SK-N-SH treated with all-trans-retinoic acid at 6 μM for 48 hours (cell line): ENCODE measurements around the gene RPS14.

Source experiments
- ARNTL ChIP-seq: fragments of 450-650 bp; formaldehyde crosslinking; IDR thresholded peaks from 2 replicates; pipeline ENCODE4 v1.5.0; 2020; ENCODE audit warnings: low read depth, mild to moderate bottlenecking, moderate library complexity, borderline replicate concordance
- BACH2 ChIP-seq: fragments of 250-450 bp; sonication (Bioruptor Pico); IDR thresholded peaks from 2 replicates; pipeline ENCODE4 v1.9.0; 2021; ENCODE audit warnings: mild to moderate bottlenecking, borderline replicate concordance
- CSDC2 ChIP-seq: fragments of 250-450 bp; sonication (Bioruptor Pico); IDR thresholded peaks from 2 replicates; pipeline ENCODE4 v1.5.0; 2020; ENCODE audit warnings: mild to moderate bottlenecking, moderate library complexity
- PPARA ChIP-seq: fragments of 250-450 bp; sonication (Bioruptor Pico); IDR thresholded peaks from 2 replicates; pipeline ENCODE4 v1.5.0; 2020; ENCODE audit warnings: mild to moderate bottlenecking, borderline replicate concordance
- RARB ChIP-seq: fragments of 250-450 bp; sonication (Bioruptor Pico); IDR thresholded peaks from 2 replicates; pipeline ENCODE4 v1.8.0; 2021; ENCODE audit warnings: mild to moderate bottlenecking, moderate library complexity
- TCF4 ChIP-seq: fragments of 250-450 bp; sonication (Bioruptor Pico); IDR thresholded peaks from 2 replicates; pipeline ENCODE4 v1.8.0; 2021; ENCODE audit warnings: mild to moderate bottlenecking, moderate library complexity, borderline replicate concordance
- ZC3H10 ChIP-seq: fragments of 250-450 bp; sonication (Bioruptor Pico); IDR thresholded peaks from 2 replicates; pipeline ENCODE4 v1.5.1; 2021; ENCODE audit warnings: mild to moderate bottlenecking, moderate library complexity
- ZNF565 ChIP-seq: fragments of 450-650 bp; formaldehyde crosslinking; conservative IDR thresholded peaks from 2 replicates; pipeline ENCODE4 v1.5.0; 2020; ENCODE audit warnings: low read depth, mild to moderate bottlenecking, moderate library complexity
- TF ChIP-seq, protein P1 (sequence below): fragments of 250-450 bp; sonication (Bioruptor Pico); IDR thresholded peaks from 2 replicates; pipeline ENCODE4 v1.8.0; 2020; ENCODE audit warnings: mild to moderate bottlenecking, moderate library complexity, borderline replicate concordance
- TF ChIP-seq, protein P2 (sequence below): fragments of 250-450 bp; sonication (Bioruptor Pico); IDR thresholded peaks from 2 replicates; pipeline ENCODE4 v1.5.1; 2020; ENCODE audit warnings: low read depth, mild to moderate bottlenecking, moderate library complexity

GRCh38 chr5:150461231-150461630, 11.7 kb upstream of the RPS14 start:
- TF ChIP-seq PPARA (CRISPR knock-in tag) (no peak), BACH2 (CRISPR knock-in tag) (no peak), RARB (no peak), ZC3H10 (CRISPR knock-in tag) (no peak), ARNTL (no peak), ZNF565 (no peak), TCF4 (CRISPR knock-in tag) (no peak), CSDC2 (no peak)
- TF ChIP-seq, protein P1, sequence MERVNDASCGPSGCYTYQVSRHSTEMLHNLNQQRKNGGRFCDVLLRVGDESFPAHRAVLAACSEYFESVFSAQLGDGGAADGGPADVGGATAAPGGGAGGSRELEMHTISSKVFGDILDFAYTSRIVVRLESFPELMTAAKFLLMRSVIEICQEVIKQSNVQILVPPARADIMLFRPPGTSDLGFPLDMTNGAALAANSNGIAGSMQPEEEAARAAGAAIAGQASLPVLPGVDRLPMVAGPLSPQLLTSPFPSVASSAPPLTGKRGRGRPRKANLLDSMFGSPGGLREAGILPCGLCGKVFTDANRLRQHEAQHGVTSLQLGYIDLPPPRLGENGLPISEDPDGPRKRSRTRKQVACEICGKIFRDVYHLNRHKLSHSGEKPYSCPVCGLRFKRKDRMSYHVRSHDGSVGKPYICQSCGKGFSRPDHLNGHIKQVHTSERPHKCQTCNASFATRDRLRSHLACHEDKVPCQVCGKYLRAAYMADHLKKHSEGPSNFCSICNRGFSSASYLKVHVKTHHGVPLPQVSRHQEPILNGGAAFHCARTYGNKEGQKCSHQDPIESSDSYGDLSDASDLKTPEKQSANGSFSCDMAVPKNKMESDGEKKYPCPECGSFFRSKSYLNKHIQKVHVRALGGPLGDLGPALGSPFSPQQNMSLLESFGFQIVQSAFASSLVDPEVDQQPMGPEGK (CRISPR knock-in tag): no peak
- TF ChIP-seq, protein P2, sequence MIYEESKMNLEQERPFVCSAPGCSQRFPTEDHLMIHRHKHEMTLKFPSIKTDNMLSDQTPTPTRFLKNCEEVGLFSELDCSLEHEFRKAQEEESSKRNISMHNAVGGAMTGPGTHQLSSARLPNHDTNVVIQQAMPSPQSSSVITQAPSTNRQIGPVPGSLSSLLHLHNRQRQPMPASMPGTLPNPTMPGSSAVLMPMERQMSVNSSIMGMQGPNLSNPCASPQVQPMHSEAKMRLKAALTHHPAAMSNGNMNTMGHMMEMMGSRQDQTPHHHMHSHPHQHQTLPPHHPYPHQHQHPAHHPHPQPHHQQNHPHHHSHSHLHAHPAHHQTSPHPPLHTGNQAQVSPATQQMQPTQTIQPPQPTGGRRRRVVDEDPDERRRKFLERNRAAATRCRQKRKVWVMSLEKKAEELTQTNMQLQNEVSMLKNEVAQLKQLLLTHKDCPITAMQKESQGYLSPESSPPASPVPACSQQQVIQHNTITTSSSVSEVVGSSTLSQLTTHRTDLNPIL: no peak
